ENCODE measurements around the gene CPT2.
"Not testable (repeated sequence)": the region's sequence is repeated elsewhere in the genome, so short reads cannot be mapped to it uniquely, and the experiment has no call there.

CPT2 gene

DNA sequence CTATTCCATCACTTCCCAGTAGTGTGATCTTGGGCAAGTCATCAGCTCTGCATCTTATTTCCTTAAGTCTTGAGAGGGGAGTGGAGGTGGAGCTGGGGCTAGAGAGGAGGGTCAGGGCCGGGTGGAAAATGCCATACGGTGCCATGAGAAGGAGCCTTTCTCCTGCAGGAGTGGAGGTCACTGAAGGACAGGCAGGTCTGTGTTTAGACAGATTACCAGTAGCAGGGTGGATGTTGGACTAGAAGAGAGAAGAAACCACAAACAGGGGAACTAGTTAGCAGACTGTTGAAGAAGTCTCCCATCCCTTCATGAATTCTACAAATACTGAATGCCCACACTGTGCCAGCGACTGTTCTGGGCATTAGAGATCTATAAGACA, 13.9 kb upstream of the CPT2 start:
- DNase-seq = no peak

DNA sequence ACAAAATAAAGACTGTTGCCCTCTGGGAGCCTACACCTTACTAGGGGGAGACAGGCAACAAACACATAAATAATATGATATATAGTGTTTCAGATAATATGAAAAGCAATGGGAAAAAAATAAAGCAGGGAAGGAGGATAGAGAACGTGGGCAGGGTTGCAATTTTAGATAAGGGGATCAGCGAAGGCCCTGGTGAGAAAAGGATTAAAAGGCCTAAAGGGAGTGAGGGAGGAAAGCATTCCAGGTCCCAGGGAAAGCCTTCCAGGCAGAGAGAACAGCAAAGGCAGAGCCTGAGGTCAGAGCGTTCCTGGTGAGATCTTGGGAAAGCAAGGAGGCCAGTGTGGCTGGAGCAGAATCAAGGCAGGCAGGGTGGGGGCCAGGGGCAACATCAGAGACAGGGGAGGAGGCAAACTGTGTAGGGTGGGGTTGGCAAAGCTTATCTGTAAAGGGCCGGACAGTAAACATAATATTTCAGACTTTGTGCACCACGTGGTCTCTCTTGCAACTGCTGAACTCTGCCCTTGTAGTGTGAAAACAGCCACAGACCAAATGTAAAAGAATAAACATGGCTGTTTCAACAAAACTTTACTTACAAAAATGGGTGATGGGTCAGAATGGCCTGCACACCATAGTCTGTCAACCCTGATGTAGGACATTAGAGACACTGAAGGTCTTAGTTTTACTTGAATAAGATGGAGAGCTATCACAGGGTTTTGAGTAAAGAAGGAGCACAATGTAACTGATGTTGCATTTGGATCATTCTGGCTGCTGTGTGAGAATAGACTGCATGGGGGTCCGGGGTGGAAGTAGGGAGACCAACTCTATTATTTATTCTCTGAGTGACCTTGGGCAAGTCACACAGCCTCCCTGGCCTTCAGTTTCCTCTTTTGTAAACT, 13.3 kb upstream of the CPT2 start:
- DNase-seq = no peak

DNA sequence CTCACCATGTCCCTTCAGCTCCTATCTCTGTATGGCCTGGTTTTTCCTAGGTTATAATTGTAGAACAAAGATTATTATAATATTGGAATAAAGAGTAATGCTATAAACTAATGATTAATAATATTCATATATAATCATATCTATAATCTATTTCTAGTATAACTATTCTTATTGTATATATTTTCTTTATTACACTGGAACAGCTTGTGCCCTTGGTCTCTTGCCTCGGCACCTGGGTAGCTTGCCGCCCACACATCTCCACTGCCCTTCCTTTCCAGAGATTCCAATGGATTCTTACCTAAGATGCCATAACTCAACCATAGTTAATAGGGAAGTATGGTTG, 10.7 kb upstream of the CPT2 start:
- not testable (repeated sequence) for DNase-seq

DNA sequence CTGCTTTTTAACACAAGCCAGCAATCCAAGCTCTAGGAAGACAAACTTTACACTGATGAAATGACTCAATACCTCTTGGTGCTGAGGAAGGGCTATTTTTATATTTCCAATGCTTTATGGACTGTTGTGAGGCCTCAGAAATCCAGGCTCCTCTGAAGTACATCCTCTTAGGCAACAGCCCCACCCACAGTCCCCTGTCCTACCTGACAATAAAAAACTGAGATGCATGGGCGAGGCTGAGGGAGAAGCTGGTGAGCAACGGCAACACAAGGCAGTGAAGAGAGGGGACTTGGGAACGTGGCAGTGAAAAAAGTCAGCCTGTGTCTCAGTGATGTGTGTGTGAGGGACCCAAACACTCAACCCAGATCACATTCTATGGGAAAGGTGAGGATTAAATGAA, 10.1 kb upstream of the CPT2 start:
- DNase-seq = no peak

DNA sequence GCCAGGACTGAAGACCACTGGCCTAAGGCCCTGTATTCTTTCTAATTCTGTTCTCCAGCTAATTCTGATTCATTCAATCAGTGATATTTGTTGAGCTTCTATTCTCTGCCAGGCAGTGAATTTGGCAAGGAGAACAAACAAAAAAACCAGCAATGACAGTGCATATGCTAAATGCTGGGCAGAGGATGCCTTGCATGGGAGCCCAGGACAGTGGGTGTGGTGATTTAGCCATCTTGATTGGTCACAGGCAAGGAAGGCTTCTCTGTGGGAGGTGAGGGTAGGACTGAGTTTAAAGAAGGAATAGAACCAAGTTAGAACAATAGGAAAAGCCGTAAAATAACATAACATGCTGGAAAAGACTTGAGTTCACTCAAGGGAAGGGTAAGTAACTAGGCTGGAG, 9.2 kb upstream of the CPT2 start:
- no peak for DNase-seq

DNA sequence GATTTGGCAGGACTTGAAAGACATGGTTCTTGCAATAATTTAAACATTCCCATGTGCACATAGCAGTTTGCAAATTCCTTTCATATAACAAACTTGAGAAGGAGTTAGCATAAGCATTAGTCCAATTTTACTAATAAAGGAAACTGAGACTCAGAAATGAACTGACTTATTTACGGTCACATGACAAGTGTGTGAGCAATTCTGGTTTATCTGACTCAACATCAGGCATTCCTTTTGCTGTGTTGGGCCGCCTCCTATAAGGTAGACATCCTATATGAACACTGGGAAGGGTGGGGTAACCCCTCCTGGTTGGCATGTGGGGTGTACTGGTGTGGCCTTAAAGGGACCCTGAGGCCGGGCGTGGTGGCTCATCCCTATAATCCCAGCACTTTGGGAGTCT, 8.5 kb upstream of the CPT2 start:
- DNase-seq = no peak

DNA sequence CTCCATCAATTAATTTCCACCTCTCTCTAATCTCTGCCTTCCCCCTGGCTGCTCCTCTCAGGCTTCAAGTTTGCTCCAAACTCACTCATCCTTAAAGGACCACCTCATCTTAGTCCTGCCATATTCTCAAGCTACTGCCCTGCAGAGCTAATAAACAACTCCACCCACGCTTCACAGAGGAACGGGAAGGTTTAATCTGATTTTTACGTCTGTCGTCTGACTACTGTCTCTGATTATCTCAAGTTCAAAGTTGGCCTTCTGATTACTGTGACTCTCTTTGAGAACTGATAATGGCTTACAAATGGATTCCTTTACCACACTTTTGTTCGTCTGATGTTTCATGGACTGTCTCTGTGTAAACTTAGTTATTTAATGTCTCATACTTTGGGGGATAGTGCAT, 7.6 kb upstream of the CPT2 start:
- no peak for DNase-seq

DNA sequence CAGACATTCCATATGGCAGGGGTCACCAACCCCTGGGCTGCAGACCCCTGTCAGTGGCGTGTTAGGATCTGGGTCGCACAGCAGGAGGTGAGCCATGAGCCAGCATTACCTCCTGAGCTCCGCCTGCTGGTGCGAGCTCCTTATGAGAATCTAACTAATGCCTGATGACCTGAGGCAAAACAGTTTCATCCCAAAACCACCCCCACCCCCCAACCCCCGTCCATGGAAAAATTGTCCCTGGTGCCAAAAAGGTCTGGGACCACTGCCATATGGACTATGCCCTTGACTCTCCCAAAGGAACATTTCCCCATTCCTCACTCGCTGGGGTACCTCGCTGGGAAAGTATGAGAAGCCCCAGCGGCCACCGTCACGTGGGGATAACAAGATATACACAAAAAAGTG, 6.4 kb upstream of the CPT2 start:
- DNase-seq = no peak

DNA sequence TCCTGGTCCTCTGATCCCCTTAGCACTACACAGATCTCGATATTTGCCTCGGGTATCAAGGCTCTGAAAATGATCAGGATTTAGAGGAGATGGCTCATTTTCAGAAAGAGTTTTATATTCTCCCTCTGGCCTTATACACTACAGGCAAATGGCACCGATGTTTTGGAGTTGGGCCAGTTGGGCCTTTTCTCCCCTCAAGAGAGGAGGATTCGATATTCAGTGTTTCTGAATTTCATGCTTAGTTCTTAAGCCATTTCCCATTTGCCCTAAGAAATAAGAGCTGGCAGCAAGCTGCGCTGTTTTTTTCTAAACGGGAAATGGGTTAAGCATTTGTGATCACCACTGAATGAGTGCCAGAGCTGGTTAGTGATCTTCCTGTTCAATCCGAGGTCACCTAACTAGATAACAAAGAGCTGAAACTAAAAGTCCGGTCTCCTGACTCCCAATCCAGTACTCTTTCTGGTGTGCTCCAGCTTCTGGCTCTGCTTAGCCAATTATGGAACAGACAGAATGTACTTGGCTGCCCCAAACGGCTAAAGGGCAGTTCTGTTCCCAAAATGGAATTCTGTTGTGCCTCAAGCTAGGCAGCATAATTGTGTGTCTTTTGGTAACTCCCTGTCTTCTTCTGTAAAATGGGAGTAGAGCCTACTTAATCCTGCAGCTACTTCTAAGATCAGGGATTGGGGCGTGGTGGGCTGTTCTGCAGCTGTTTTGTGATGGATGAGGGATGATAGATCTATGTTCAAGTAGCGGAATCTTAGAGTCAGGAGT, 1.2 kb upstream of the CPT2 start:
- no peak for DNase-seq

DNA sequence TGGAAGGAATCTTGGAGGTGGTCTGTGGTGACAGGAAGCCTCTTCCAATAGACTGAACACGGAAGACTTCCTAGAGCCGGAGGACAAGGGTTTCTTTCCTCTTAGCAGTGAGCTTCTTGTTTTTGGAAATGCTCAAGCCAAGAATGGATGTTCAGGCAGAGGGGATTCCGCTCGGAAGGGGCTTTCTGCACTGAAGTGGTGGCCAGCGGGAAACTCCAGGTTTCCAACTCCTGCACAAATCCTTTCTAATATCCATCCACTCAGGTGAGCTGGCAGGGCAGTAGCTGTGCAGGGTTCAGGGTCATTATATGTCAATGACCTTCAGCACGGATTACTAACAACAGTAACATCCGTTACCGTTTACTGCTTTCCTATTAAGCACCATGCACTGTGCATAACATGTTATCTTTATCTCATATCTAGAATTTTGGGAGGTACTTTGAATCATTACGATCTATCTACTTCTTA, 573 bp upstream of the CPT2 start:
- no peak for DNase-seq

DNA sequence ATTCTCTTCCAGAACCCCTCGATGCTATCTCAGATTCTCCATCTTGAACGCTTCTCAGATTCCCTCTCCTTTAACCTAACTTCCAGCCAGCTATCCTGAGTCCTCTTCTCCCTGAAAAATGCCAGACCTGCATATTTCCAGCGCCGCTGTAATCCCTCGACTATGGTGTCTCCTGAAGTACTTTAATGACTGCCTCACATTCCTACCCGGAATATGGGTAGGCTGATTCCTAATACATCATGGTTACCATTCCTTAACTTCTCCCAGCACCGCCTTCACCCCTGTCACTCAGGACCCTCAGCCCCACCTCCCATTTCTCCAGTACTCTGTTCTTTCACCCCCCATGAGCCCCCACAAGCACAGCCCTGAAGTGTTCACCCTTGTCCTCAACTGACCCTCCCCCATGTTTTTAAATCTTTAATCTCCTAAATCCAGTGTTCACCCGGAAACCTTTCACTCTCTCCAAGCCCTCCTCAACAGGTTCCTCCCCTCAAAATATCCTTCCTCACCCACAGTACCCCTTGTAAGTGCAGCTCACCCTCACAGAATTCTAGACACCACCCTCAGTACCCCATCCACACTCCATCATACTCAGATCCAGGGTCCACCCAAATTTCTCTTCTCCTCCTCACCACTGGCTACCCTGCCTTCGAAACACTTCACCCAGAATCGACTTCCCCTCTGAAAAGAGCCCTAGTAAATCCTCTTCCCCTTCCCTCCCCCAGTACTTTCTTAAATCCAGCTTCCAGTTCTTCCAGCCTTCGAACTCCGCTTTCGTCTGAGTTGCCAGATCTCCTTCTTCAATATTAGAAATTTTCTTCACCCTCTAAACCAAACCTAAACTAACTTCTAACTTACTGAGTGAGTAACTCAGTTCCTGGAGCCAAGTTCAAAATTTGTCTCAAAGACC, 922 bp downstream of the CPT2 start:
- no peak for DNase-seq

DNA sequence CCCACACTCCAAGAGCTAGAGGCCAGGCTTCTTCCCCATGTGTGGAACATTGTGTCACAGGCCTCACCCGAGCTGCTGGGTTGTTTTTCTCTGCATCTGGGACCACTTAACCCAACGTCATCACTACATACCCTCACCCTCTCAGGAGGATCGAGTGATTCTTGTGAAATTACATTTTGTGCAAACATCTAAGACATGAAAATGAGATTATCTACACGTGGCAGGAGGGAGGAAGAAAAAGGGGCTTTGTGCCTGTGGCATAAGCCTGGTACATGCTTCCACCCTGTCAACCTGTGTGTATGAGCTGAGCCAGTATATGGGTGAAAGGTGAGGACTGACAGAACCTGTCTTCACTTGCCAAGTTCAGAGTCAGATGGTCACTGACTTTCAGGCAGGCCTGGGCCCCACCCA, 1.6 kb downstream of the CPT2 start:
- no peak for DNase-seq

DNA sequence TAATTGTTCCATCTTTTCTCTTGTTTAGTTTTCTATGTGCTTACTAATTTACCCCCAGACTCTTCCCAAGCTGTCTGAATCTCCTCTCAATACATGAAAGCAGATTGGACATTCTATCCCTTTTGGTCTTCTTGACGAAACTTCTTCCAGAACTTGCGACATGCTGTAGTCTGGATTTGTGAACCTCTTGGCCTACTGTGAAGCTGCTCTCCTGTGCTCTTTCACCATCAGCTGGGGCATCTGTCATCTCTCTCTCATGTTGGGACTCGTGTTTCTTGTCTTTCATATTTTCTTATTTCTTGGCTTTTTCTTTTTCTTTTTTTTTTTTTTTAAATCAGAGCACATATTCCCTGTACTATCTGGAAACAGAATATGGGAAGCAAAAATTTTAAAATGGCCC, 6.8 kb downstream of the CPT2 start:
- DNase-seq = no peak

DNA sequence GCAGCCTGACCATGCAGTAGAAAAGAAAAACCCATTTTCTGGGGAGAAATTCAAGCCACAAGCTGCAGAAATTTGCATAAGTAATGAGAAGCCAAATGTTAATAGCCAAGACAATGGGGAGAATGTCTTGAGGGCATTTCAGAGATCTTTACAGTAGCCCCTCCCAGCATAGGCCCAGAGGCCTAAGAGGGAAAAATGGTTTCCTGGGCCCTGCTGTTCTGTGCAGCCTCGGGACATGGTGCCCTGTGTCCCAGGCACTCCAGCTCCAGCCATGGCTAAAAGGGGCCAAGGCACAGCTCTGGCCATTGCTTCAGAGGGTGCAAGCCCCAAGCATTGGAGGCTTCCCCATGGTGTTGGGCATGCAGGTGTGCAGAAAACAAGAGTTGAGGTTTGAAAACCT, 8.9 kb downstream of the CPT2 start:
- not testable (repeated sequence) for DNase-seq

DNA sequence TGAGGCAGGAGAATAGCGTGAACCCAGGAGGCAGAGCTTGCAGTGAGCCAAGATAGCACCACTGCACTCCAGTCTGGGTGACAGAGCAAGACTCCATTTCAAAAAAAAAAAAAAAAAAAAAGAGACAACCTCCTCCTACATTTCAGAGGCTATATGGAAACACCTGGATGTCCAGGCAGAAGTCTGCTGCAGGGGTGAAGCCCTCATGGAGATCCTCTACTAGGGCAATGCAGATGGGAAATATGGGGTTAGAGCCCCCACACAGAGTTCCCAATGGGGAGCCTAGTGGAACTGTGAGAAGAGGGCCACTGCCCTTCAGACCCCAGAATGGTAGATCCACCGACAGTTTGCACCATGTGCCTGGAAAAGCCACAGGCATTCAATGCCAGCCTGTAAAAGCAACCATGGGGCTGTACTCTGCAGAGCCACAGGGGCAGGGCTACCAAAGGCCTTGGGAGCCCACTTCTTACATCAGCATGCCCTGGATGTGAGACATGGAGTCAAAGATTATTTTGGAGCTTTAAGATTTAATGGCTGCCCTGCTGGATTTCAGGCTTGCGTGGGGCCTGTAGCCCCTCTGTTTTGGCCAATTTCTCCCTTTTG, 9.6 kb downstream of the CPT2 start:
- DNase-seq = not testable (repeated sequence)

DNA sequence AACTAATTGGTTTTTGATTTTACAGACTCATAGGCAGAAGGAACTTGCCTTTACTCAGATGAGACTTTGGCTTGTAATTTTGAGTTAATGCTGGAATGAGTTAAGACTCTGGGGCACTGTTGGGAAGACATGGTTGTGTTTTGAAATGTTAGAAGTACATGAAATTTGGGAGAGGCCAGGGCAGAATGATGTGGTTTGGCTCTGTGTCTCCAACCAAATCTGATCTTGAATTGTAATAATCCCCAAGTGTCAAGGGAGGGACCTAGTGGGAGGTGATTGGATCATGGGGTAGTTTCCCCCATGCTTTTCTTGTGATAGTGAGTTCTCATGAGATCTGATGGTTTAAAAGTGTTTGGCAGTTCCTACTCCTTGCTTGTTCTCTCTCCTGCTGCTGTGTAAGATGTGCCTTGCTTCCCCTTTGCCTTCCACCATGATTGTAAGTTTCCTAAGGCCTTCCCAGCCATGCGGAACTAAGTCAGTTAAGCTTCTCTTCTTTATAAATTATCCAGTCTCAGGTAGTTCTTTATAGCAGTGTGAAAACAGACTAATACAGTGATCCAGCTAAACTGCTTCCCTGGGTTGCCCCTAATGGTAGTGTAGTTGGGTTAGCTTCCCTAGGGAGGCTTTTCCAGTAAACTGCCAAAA, 10.2 kb downstream of the CPT2 start:
- DNase-seq = no peak

DNA sequence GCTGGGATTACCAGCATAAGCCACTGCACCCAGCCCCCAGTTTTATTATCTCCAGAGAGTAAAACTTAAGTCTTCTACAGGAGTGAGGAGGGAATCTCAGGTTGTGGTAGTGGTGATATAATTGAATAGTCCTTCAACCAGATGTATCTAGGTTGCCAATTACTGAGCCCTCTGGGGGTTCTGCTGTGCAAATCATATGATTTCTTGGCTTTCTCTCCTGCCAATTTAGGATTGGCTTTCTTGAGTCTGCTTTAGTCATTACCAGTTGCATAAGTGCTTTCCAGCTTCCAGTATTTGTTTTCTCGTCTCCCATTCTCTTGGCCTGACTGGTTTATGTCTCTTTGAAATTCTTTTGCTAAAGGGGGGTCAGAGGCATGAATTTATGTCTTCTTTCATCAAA, 11.1 kb downstream of the CPT2 start:
- DNase-seq = no peak

DNA sequence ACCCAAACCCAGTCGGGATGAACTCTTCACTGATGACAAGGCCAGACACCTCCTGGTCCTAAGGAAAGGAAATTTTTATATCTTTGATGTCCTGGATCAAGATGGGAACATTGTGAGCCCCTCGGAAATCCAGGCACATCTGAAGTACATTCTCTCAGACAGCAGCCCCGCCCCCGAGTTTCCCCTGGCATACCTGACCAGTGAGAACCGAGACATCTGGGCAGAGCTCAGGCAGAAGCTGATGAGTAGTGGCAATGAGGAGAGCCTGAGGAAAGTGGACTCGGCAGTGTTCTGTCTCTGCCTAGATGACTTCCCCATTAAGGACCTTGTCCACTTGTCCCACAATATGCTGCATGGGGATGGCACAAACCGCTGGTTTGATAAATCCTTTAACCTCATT, 13.7 kb downstream of the CPT2 start:
- DNase-seq = no peak

DNA sequence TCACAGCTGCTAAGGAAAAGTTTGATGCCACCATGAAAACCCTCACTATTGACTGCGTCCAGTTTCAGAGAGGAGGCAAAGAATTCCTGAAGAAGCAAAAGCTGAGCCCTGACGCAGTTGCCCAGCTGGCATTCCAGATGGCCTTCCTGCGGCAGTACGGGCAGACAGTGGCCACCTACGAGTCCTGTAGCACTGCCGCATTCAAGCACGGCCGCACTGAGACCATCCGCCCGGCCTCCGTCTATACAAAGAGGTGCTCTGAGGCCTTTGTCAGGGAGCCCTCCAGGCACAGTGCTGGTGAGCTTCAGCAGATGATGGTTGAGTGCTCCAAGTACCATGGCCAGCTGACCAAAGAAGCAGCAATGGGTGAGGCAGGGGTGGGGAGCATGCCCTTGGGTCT, 14.3 kb downstream of the CPT2 start:
- DNase-seq = no peak

DNA sequence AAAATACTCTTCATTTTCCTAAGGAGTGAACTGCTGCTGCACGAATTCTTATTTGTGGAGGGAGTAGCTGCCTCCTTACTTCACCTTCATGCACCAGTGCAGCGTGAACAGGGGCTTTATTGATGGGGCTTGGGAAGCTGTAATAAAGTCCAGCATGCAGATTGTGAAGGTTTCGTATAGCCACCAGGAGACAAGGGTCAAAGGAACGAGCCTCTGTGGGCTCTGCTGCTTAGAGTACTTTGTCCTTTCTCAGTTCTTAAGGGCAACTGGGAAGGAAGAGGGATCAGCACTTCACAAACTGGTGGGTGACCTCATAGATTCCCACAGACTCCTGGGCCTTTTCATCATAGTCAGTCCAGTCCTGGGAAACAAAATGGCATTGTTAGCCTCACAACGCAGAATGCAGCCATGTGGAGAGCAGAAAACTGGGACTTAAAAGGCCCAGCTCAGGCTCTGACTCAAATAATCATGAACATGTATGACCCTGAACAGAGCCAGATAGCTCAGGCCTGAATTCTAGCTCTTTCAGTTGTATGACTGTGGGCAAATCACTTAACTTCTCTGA, 17.8 kb downstream of the CPT2 start:
- DNase-seq = no peak

DNA sequence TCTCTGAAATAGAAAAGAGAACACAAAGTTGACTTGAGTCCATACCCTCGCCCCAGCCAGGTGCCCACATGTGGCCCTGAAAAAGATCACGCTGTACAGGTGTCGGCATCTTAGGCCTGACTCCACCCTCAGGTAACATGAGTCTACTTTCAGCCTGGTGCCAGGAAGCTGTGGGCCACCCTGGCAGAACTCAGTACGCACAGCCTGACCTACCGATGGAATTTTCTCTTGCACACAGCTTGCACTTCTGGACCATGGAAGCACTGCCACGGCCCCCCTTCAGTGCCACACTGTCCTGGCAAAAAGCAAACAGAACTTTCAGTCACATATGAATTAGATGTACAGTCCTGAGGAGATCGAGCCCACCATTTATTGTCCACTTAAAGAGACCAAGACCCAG, 21.6 kb downstream of the CPT2 start:
- no peak for DNase-seq

DNA sequence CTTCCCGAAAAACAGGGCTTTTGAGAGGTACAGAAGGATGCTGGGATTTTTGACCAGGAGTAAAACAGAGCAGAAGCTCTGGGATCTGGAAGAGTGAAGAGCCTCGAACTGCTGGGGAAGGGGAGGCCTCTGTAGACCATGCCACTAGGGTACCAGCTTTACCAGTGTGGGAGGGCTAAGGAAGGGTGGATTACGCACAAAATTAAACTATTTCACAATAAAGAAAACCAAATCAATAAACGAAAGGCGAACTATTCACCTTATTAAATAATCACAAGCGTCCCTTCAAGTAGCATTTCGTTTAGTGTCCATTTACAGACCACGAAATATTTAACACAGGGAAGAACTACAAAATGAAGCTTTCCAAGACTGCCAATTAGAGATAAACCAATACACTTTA, 23.1 kb downstream of the CPT2 start:
- DNase-seq = no peak

All from NCI-H774 (cell line).